IMR-90 (cell line): ENCODE results near the gene ACTN2. TPM values are rescaled to one million over a fixed set of nuclear protein-coding genes. Genes with fewer than 3 reads are reported as not detected.

Experiments
- ATAC-seq: fragments of 200-7000 bp; cut with Tn5 transposase; 2 replicates; pipeline ENCODE4 v1.9.1; 2020; ENCODE audit warnings: low read depth, mild to moderate bottlenecking, moderate library complexity
- BruUV-seq: library from RNA; stranded (reverse); fragments of 400-500 nt; replicated peaks from 2 replicates; lab custom pipeline; 2021; lab: Mats Ljungman, UMichigan
- CTCF ChIA-PET: fragments of 300-600 bp; formaldehyde crosslinking; extraction: SDS; loops from one replicate; lab custom pipeline; 2021; ENCODE audit warnings: antibody characterized with exemption; lab: Yijun Ruan, JAX
- POLR2A ChIA-PET: fragments of 300-600 bp; sonication (Branson Sonifier 250); formaldehyde crosslinking; loops from one replicate; lab custom pipeline; 2022; ENCODE audit warnings: antibody characterized with exemption; ENCODE audit not compliant: unreplicated experiment; lab: Charles Lee
- DNase-seq: peaks from one replicate; pipeline ENCODE4 v3.0.0; 2013
- H2AFZ ChIP-seq: replicated peaks from 2 replicates; pipeline ENCODE3; 2013; ENCODE audit warnings: low read length, mild to moderate bottlenecking; ENCODE audit not compliant: poor library complexity
- H2AK5ac ChIP-seq: 2 replicates; pipeline ENCODE4 v1.6.1; 2013; ENCODE audit warnings: low read depth, low read length, inconsistent platforms
- H2AK9ac ChIP-seq: replicated peaks from 2 replicates; pipeline ENCODE3; 2013; ENCODE audit warnings: mild to moderate bottlenecking, low read depth, low read length, moderate library complexity; ENCODE audit not compliant: poor library complexity
- H2BK120ac ChIP-seq: 2 replicates; pipeline ENCODE4 v1.6.1; 2013; ENCODE audit warnings: low read depth, low read length, inconsistent platforms
- H2BK15ac ChIP-seq: 3 replicates; pipeline ENCODE4 v1.6.1; 2013; ENCODE audit warnings: low read depth, low read length, inconsistent platforms
- H2BK20ac ChIP-seq: 2 replicates; pipeline ENCODE4 v1.6.1; 2013; ENCODE audit warnings: low read depth, mild to moderate bottlenecking, inconsistent platforms, low read length, moderate library complexity
- H2BK5ac ChIP-seq: 2 replicates; pipeline ENCODE4 v1.6.1; 2013; ENCODE audit warnings: mild to moderate bottlenecking, low read depth, low read length, inconsistent platforms; ENCODE audit not compliant: poor library complexity, severe bottlenecking
- H3K14ac ChIP-seq: replicated peaks from 2 replicates; pipeline ENCODE4 v1.6.1; 2013; ENCODE audit warnings: low read depth, low read length, inconsistent platforms
- H3K18ac ChIP-seq: 2 replicates; pipeline ENCODE4 v1.6.1; 2013; ENCODE audit warnings: low read depth, low read length, control low read depth
- H3K23ac ChIP-seq: 2 replicates; pipeline ENCODE4 v1.6.1; 2013; ENCODE audit warnings: low read depth, low read length, inconsistent platforms
- H3K27ac ChIP-seq: 2 replicates; pipeline ENCODE4 v1.5.1; 2013; ENCODE audit warnings: mild to moderate bottlenecking, control low read depth, low read length; ENCODE audit not compliant: insufficient read depth
- H3K27me3 ChIP-seq: 2 replicates; pipeline ENCODE4 v1.6.1; 2013; ENCODE audit warnings: low read length; ENCODE audit not compliant: control insufficient read depth, insufficient read depth
- H3K36me3 ChIP-seq: 2 replicates; pipeline ENCODE4 v1.6.1; 2013; ENCODE audit warnings: low read length, mixed read lengths; ENCODE audit not compliant: control insufficient read depth, insufficient read depth
- H3K4ac ChIP-seq: 2 replicates; pipeline ENCODE4 v1.6.1; 2013; ENCODE audit warnings: low read depth, low read length, inconsistent platforms
- H3K4me1 ChIP-seq: 2 replicates; pipeline ENCODE4 v1.6.1; 2013; ENCODE audit warnings: low read length, mixed read lengths; ENCODE audit not compliant: control insufficient read depth, insufficient read depth
- H3K4me2 ChIP-seq: 2 replicates; pipeline ENCODE4 v1.6.1; 2013; ENCODE audit warnings: low read depth, mild to moderate bottlenecking, control low read depth, low read length, moderate library complexity
- H3K4me3 ChIP-seq: 2 replicates; pipeline ENCODE4 v1.5.1; 2013; ENCODE audit warnings: low read depth, mild to moderate bottlenecking, control low read depth, low read length, moderate library complexity; ENCODE audit not compliant: insufficient read depth
- H3K56ac ChIP-seq: 2 replicates; pipeline ENCODE4 v1.6.1; 2013; ENCODE audit warnings: low read length, inconsistent platforms; ENCODE audit not compliant: insufficient read depth; ENCODE audit errors: extremely low read depth
- H3K79me1 ChIP-seq, 2 experiments: 2 replicates each; pipeline ENCODE4 v1.6.1; 2013; ENCODE audit warnings: low read length in 2 of 2, inconsistent platforms in 1 of 2, low read depth in 1 of 2
- H3K9ac ChIP-seq: 2 replicates; pipeline ENCODE4 v1.6.1; 2013; ENCODE audit warnings: low read depth, low read length, control low read depth
- H3K9me1 ChIP-seq: 2 replicates; pipeline ENCODE4 v1.6.1; 2013; ENCODE audit warnings: low read length, inconsistent platforms; ENCODE audit not compliant: insufficient read depth
- H3K9me3 ChIP-seq: 2 replicates; pipeline ENCODE4 v1.6.1; 2013; ENCODE audit warnings: low read length; ENCODE audit not compliant: control insufficient read depth, insufficient read depth
- H4K20me1 ChIP-seq: 2 replicates; pipeline ENCODE4 v1.6.1; 2013; ENCODE audit warnings: low read length, inconsistent platforms; ENCODE audit not compliant: insufficient read depth
- H4K5ac ChIP-seq: 2 replicates; pipeline ENCODE4 v1.6.1; 2013; ENCODE audit warnings: mild to moderate bottlenecking, low read depth, low read length, control low read depth
- H4K8ac ChIP-seq, 2 experiments: 2 replicates each; pipeline ENCODE4 v1.6.1; 2013; ENCODE audit warnings: low read depth in 2 of 2, low read length in 2 of 2, control low read depth in 1 of 2, inconsistent platforms in 1 of 2
- H4K91ac ChIP-seq: 2 replicates; pipeline ENCODE4 v1.6.1; 2013; ENCODE audit warnings: low read depth, low read length, inconsistent platforms; ENCODE audit not compliant: insufficient read depth
- BHLHE40 ChIP-seq: fragments of 150-350 bp; IDR thresholded peaks from 2 replicates; pipeline ENCODE4 v1.6.1; 2016; ENCODE audit warnings: mild to moderate bottlenecking, low read depth, low read length
- CEBPB ChIP-seq: IDR thresholded peaks from 2 replicates; pipeline ENCODE4 v1.6.1; 2012; ENCODE audit warnings: low read depth, low read length, improper control_type of control experiment
- CHD1 ChIP-seq: IDR thresholded peaks from 2 replicates; pipeline ENCODE4 v1.6.1; 2012; ENCODE audit warnings: low read depth, low read length, improper control_type of control experiment
- ELK1 ChIP-seq: fragments of 150-350 bp; IDR thresholded peaks from 2 replicates; pipeline ENCODE4 v1.6.1; 2016; ENCODE audit warnings: low read depth, mild to moderate bottlenecking, low read length, moderate library complexity, borderline replicate concordance
- FOS ChIP-seq: fragments of 150-350 bp; IDR thresholded peaks from 2 replicates; pipeline ENCODE4 v1.6.1; 2016; ENCODE audit warnings: low read depth, low read length
- MAFK ChIP-seq: IDR thresholded peaks from 2 replicates; pipeline ENCODE4 v1.6.1; 2012; ENCODE audit warnings: low read depth, low read length, improper control_type of control experiment
- MAZ ChIP-seq: IDR thresholded peaks from 2 replicates; pipeline ENCODE4 v1.6.1; 2012; ENCODE audit warnings: low read depth, mild to moderate bottlenecking, low read length, improper control_type of control experiment, moderate library complexity, borderline replicate concordance
- MXI1 ChIP-seq: IDR thresholded peaks from 2 replicates; pipeline ENCODE4 v1.6.1; 2012; ENCODE audit warnings: low read depth, mild to moderate bottlenecking, low read length, moderate library complexity, borderline replicate concordance
- NFE2L2 ChIP-seq: fragments of 150-350 bp; IDR thresholded peaks from 2 replicates; pipeline ENCODE4 v1.6.1; 2016; ENCODE audit warnings: low read depth, mild to moderate bottlenecking, low read length
- POLR2A ChIP-seq: IDR thresholded peaks from 2 replicates; pipeline ENCODE4 v1.6.1; 2012; ENCODE audit warnings: mild to moderate bottlenecking, low read depth, low read length
- RAD21 ChIP-seq: IDR thresholded peaks from 2 replicates; pipeline ENCODE4 v1.6.1; 2012; ENCODE audit warnings: low read length, improper control_type of control experiment
- RCOR1 ChIP-seq: IDR thresholded peaks from 2 replicates; pipeline ENCODE4 v1.6.1; 2012; ENCODE audit warnings: mild to moderate bottlenecking, low read length, improper control_type of control experiment; ENCODE audit not compliant: insufficient replicate concordance
- RFX5 ChIP-seq: IDR thresholded peaks from 2 replicates; pipeline ENCODE4 v1.8.0; 2012; ENCODE audit warnings: low read depth, mild to moderate bottlenecking, low read length, moderate library complexity
- SMC3 ChIP-seq: fragments of 150-350 bp; IDR thresholded peaks from 2 replicates; pipeline ENCODE4 v1.6.1; 2016; ENCODE audit warnings: low read depth, mild to moderate bottlenecking, antibody characterized with exemption, low read length, moderate library complexity
- WGBS, 2 experiments: methylation state at CpG; one replicate each; pipeline versions ENCODE4 v1.1.5 to v1.1.7; 2013; ENCODE audit warnings: missing lambda C conversion rate in 2 of 2; ENCODE audit not compliant: insufficient read length in 1 of 2; ENCODE audit errors: extremely low coverage in 2 of 2; 5-methylcytosine and 5-hydroxymethylcytosine counted together
- dilution Hi-C: fragments of 300-500 bp; cut with HindIII; formaldehyde crosslinking; loops from one replicate; pipeline ENCODE4 v1.14.3; 2018; ENCODE audit warnings: low sequenced_read_pairs; ENCODE audit not compliant: unreplicated experiment
- in situ Hi-C: fragments of 300-500 bp; cut with MboI; formaldehyde crosslinking; loops from 3 replicates; pipeline ENCODE4 v1.14.3; 2019; ENCODE audit warnings: low sequenced_read_pairs, inconsistent platforms, mixed read lengths
- intact Hi-C: fragments of 100-400 bp; cut with micrococcal nuclease; formaldehyde crosslinking; loops from 2 replicates; pipeline ENCODE4 v1.10.0; 2022
- polyA plus RNA-seq, 3 experiments: library from polyadenylated mRNA; depleted of rRNA; stranded (reverse); fragments of >200 nt; gene quantifications; 2 replicates each; pipeline ENCODE4 v1.2.3, GENCODE V29; 2012; ENCODE audit warnings: low replicate concordance in 1 of 3
- total RNA-seq: library from RNA; depleted of rRNA; stranded (reverse); fragments of >200 nt; gene quantifications from 2 replicates; pipeline ENCODE4 v1.2.3, GENCODE V29; 2012
- TF ChIP-seq, protein P1 (sequence below): fragments of 150-350 bp; IDR thresholded peaks from 2 replicates; pipeline ENCODE4 v1.6.1; 2017; ENCODE audit warnings: mild to moderate bottlenecking, antibody characterized with exemption, low read length, low read depth
- TF ChIP-seq, protein P2 (sequence below): conservative IDR thresholded peaks from 2 replicates; pipeline ENCODE4 v1.5.1; 2012; ENCODE audit warnings: mild to moderate bottlenecking, low read depth, low read length, improper control_type of control experiment

Gene ACTN2
- total and polyA plus RNA-seq, 2 of the 4 experiments (the other 2 are of a cell fraction) = under 0.01 TPM; not detected in 1

- DNase-seq = no peak
- Histone ChIP-seq H2AK5ac (no peak overlapping the region), H3K36me3 (no peaks in the 10 kb centered on the region), H3K79me1 (no peaks in the 10 kb centered on the region), H2AFZ (no peak overlapping the region), H4K8ac (no peak overlapping the region), H3K9me3 (no peaks in the 10 kb centered on the region), H3K4me1 (no peaks in the 10 kb centered on the region), H2BK20ac (no peak overlapping the region), H3K4me2 (no peak overlapping the region), H3K23ac (no peak overlapping the region), H2BK5ac (no peak overlapping the region), H3K56ac (no peak overlapping the region), H2BK120ac (no peak overlapping the region), H3K27me3 (no peaks in the 10 kb centered on the region), H3K14ac (no peak overlapping the region), H3K9me1 (no peaks in the 10 kb centered on the region), H3K18ac (no peak overlapping the region), H3K9ac (no peak overlapping the region), H3K4me3 (no peak overlapping the region), H4K91ac (no peak overlapping the region), H2BK15ac (no peak overlapping the region), H4K20me1 (no peaks in the 10 kb centered on the region), H4K5ac (no peak overlapping the region), H2AK9ac (no peak overlapping the region), H3K27ac (no peak overlapping the region), H3K4ac (no peak overlapping the region)
- dilution Hi-C loops = no loop called here
- no CpG with 5 or more reads among the region's 2 CpGs for WGBS, 2 experiments
- ChIA-PET POLR2A (no interaction called here), CTCF (no interaction called here)
- in situ Hi-C loops = no loop called here
- BruUV-seq = no TSS peak
- no peak for ATAC-seq
- TF ChIP-seq, protein P1, sequence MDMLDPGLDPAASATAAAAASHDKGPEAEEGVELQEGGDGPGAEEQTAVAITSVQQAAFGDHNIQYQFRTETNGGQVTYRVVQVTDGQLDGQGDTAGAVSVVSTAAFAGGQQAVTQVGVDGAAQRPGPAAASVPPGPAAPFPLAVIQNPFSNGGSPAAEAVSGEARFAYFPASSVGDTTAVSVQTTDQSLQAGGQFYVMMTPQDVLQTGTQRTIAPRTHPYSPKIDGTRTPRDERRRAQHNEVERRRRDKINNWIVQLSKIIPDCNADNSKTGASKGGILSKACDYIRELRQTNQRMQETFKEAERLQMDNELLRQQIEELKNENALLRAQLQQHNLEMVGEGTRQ = no peak
- TF ChIP-seq RCOR1 (no peak), RAD21 (no peak), POLR2A (no peak), BHLHE40 (no peak), MAFK (no peak), ELK1 (no peak), NFE2L2 (no peak), FOS (no peak), CEBPB (no peak), SMC3 (no peak), MXI1 (no peak), MAZ (no peak), RFX5 (no peak), CHD1 (no peak)
- TF ChIP-seq, protein P2, sequence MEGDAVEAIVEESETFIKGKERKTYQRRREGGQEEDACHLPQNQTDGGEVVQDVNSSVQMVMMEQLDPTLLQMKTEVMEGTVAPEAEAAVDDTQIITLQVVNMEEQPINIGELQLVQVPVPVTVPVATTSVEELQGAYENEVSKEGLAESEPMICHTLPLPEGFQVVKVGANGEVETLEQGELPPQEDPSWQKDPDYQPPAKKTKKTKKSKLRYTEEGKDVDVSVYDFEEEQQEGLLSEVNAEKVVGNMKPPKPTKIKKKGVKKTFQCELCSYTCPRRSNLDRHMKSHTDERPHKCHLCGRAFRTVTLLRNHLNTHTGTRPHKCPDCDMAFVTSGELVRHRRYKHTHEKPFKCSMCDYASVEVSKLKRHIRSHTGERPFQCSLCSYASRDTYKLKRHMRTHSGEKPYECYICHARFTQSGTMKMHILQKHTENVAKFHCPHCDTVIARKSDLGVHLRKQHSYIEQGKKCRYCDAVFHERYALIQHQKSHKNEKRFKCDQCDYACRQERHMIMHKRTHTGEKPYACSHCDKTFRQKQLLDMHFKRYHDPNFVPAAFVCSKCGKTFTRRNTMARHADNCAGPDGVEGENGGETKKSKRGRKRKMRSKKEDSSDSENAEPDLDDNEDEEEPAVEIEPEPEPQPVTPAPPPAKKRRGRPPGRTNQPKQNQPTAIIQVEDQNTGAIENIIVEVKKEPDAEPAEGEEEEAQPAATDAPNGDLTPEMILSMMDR = no peak
- intact Hi-C loops = no loop called here
These were observed 14.6 kb downstream of the ACTN2 start for GRCh38 chr1:236700903-236701302.
